ENCODE measurements around the gene GRK4. TPM values are rescaled to one million over a fixed set of nuclear protein-coding genes. Genes with fewer than 3 reads are reported as not detected.
A peak's percentile ranks its signal among the peaks of the same experiment; 100 is the strongest.

The GRK4 gene
- total and polyA plus RNA-seq, 2 of the 4 experiments (the other 2 are of a cell fraction) = 1.6 to 2.2 TPM

DNA sequence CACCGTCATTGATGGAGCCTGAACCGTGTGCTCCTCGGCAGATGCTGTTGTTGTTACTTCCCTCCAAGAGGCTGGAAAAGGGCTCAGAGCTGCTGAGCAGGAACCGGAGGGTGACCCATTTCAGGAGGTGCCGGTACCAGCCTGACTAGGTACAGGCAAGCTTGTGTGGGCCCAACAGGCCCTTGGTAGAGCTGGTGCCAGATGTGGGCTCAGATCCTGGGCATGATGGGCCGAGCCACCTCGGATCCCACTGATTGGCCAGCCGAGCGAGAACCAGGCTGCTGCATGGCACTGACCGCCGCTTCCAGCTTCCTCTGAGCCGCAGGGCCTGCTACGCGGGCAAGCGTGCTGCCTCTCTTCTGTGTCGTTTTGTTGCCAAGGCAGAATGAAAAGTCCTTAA lies 33.9 kb upstream of the GRK4 start:
- no peak overlapping the region for H3K18ac ChIP-seq (ENCODE audit: low read depth, low read length)
- dilution Hi-C loops (cut with HindIII; ENCODE audit: low sequenced_read_pairs, unreplicated experiment) (no loop called here), in situ Hi-C loops (cut with MboI; ENCODE audit: low sequenced_read_pairs) (no loop called here), intact Hi-C loops (cut with micrococcal nuclease) (no loop called here)
- H3K27me3 ChIP-seq (ENCODE audit: control insufficient read depth, insufficient read depth, low read length) = no peaks in the 10 kb centered on the region
- no peak overlapping the region for H2AK9ac ChIP-seq (replicated peaks; ENCODE audit: low read depth, low read length, poor library complexity)
- peaks cover 9% of the 10 kb centered on the region for H3K4me1 ChIP-seq (ENCODE audit: control insufficient read depth, insufficient read depth, low read length)
- ATAC-seq (ENCODE audit: low read depth) (no peak), DNase-seq (no peak)
- peaks cover 20% of the 10 kb centered on the region; the same call in 1 of the 2 replicates for H4K20me1 ChIP-seq (ENCODE audit: insufficient read depth, low read length)
- no peak overlapping the region for H2BK15ac ChIP-seq (ENCODE audit: low read depth, low read length)
- H3K27ac ChIP-seq (ENCODE audit: insufficient read depth, low read length) = no peak overlapping the region
- H3K4ac ChIP-seq (ENCODE audit: low read depth, low read length) = no peak overlapping the region
- peaks cover 74% of the 10 kb centered on the region for H3K36me3 ChIP-seq (ENCODE audit: control insufficient read depth, insufficient read depth, low read length)
- H2BK120ac ChIP-seq (ENCODE audit: low read depth, low read length) = no peak overlapping the region
- no peaks in the 10 kb centered on the region for H3K9me3 ChIP-seq (ENCODE audit: control insufficient read depth, insufficient read depth, low read length)
- WGBS, 2 experiments (ENCODE audit: extremely low coverage in 2 of 2, insufficient read length in 1 of 2) = 92% methylated on average over 2 of the region's 16 CpGs; no CpG with 5 or more reads in 1 of the 2 experiments
- TF ChIP-seq MXI1 (IDR thresholded peaks at IDR 0.05; ENCODE audit: borderline replicate concordance, low read depth, low read length) = no peak
- no peak overlapping the region for H2AFZ ChIP-seq (replicated peaks; ENCODE audit: low read length, poor library complexity)
- no peak overlapping the region for H4K8ac ChIP-seq (ENCODE audit: low read depth in 2 of 2, low read length in 2 of 2)
- H3K14ac ChIP-seq (replicated peaks; ENCODE audit: low read depth, low read length) = no peak overlapping the region
- no peak overlapping the region for H4K91ac ChIP-seq (ENCODE audit: insufficient read depth, low read depth, low read length)
- H2AK5ac ChIP-seq (ENCODE audit: low read depth, low read length) = no peak overlapping the region
- H3K23ac ChIP-seq (ENCODE audit: low read depth, low read length) = no peak overlapping the region
- ChIA-PET CTCF (no interaction called here), POLR2A (ENCODE audit: unreplicated experiment) (no interaction called here)
- no peak overlapping the region for H2BK20ac ChIP-seq (ENCODE audit: low read depth, low read length)
- no peak overlapping the region for H3K56ac ChIP-seq (ENCODE audit: extremely low read depth, insufficient read depth, low read length)
- no peak overlapping the region for H2BK5ac ChIP-seq (ENCODE audit: low read depth, low read length, poor library complexity, severe bottlenecking)
- H3K9ac ChIP-seq (ENCODE audit: low read depth, low read length) = no peak overlapping the region
- H3K4me3 ChIP-seq (ENCODE audit: insufficient read depth, low read depth, low read length) = no peak overlapping the region
- BruUV-seq (replicated peaks) = TSS peak; percentile 89
- peaks cover 5% of the 10 kb centered on the region; the same call in 1 of the 2 replicates for H3K9me1 ChIP-seq (ENCODE audit: insufficient read depth, low read length)
- H3K4me2 ChIP-seq (ENCODE audit: low read depth, low read length) = no peak overlapping the region
- peaks cover 7 to 57% of the 10 kb centered on the region in 2 experiments; a peak in 3 of 4 replicates for H3K79me1 ChIP-seq (ENCODE audit: low read depth in 1 of 2, low read length in 2 of 2)
- H4K5ac ChIP-seq (ENCODE audit: low read depth, low read length) = no peak overlapping the region
